Spleen (tissue), 7 donors: ENCODE measurements around the gene BOD1.

ENCODE experiments used
- POLR2A ChIP-seq, 3 donors: fragments of 450-650 bp; IDR thresholded peaks; one replicate each; pipeline ENCODE4 v1.5.1; 2017; ENCODE audit warnings: antibody characterized with exemption in 3 of 3, mild to moderate bottlenecking in 1 of 3
- TF ChIP-seq, protein P1 (sequence below), 11 experiments: fragments of 200-600 bp in 7 of 11; fragments of 450-650 bp in 4 of 11; sonication (generic) in 4 of 11; IDR thresholded peaks in 8 of 11; conservative IDR thresholded peaks in 3 of 11; 1 replicate in 7 of 11; 2 replicates in 4 of 11; pipeline versions ENCODE4 v1.4.0 to v1.8.0; 2016 to 2021; ENCODE audit warnings: antibody characterized with exemption in 11 of 11, inconsistent platforms in 4 of 11, mild to moderate bottlenecking in 1 of 11
- donor health status: DM: no; HTN: no; CAD: no; lungs with moderate emphysema.
- donor health status: DM: no; HTN: no; CAD: no.
- donor health status: DM: no; HTN: no; CAD: no.

DNA sequence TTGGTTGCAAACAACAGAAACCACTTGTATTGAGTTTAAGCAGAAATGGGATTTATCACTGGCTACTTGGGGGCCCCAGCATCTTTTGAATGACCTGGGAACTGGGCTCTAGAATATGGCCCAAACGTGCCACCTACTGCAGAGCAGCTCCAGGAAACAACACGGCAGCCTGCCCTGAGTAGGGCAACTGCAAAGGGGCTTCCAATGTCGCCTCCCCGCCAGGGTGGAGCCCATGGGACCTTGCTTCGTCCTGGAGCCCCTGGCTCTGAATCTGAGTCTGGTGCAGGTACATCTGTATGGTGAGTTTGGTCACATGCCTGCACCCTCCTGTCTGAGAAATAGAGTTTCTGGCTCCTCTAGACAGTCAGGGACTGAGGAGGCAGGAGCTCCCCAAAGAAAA is 38.6 kb downstream of the BOD1 start:
- TF ChIP-seq POLR2A (IDR thresholded peaks at IDR 0.05) = no peak
- TF ChIP-seq, protein P1, sequence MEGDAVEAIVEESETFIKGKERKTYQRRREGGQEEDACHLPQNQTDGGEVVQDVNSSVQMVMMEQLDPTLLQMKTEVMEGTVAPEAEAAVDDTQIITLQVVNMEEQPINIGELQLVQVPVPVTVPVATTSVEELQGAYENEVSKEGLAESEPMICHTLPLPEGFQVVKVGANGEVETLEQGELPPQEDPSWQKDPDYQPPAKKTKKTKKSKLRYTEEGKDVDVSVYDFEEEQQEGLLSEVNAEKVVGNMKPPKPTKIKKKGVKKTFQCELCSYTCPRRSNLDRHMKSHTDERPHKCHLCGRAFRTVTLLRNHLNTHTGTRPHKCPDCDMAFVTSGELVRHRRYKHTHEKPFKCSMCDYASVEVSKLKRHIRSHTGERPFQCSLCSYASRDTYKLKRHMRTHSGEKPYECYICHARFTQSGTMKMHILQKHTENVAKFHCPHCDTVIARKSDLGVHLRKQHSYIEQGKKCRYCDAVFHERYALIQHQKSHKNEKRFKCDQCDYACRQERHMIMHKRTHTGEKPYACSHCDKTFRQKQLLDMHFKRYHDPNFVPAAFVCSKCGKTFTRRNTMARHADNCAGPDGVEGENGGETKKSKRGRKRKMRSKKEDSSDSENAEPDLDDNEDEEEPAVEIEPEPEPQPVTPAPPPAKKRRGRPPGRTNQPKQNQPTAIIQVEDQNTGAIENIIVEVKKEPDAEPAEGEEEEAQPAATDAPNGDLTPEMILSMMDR (IDR thresholded peaks at IDR 0.05 in 8 of 11, conservative IDR thresholded peaks at IDR 0.05 in 3 of 11) = no peak
